ENCODE results near the gene QKI.

Gene QKI

DNA sequence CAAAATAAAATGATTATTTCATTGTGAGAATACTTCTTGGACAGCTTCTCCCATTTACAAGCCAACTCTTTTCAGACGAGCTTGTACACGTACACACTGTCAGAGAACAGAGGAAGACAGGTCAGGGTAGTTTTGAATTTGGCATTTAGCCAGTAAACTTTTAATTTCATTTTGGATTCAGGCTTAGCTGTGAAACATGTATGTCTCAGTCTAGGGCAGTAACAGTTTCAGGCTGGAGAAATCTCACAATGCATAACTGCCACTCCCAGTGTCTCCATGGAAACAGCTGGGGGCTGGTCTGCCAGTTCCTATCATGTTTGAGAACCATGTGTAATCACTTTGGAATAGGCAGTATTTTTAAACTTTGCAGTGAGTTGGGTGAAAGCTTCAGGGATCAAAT is 22.0 kb upstream of the QKI start:
- DNase-seq = no peak

DNA sequence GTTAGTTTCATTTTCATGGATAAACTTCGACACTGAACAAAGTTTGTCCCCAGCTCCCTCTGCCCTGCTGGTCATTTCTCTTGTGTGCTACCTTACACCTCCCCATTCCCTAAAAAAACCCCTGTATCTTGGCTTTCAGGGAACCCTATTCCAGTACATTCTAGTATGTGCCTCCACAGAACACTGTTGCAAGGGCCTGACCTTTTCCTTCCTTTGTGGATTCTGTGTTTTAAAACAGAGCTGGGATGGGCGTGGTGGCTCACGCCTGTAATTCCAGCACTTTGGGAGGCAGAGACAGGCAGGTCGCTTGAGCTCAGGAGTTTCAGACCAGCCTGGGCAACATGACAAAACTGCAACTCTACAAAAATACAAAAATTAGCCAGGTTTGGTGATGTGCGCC is 20.6 kb upstream of the QKI start:
- DNase-seq = no peak

DNA sequence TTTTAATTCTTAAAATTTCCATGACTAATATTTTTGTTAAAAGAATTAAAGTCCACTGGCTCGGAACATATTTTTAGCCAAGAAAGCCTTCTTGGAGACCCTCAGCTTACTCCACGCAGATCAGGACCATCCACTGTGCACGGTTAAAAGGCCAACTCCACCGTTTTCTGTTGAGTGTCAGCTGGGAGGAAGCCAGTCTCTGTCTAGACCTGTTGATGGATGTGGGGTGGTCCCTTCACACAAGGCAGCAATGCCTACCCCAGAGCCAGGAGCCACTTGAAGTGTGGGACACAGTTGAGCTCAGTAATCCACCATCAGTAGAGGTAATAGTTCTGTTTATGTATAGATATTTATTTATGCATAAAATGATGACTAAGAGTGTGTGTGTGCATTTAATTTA is 19.9 kb upstream of the QKI start:
- DNase-seq = no peak

DNA sequence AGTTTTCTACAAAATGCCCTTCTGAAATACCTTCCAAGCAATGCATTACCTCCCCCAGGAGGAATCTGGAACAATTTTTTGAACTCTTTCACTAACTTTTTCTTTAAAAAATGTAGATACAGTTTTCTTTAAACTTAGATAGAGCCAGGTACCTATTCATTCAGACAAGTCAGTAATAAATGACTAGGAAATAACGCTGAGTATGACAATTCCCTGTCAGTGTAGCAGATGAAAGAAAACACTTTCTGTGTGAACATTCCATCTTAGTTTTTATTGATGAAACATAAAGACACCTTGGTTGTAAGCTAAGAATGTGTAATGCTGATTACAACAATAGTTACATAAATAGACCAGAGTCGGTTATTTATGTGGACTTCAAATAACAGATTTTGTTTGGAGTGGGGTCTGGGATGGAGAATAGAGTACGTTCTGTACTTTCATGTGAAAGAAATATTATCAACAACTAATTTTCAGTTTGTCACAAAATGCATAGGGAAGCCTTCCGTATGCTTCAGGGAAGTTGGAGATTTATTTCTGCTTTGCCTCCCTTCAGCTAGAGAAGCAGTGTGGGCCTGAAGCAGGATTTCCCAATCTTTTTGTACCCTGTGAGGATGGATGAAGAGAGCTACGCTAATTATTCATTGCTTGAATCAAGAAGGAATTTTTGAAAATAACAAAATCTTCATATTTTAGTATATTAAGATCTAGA is 19.2 kb upstream of the QKI start:
- DNase-seq = no peak

DNA sequence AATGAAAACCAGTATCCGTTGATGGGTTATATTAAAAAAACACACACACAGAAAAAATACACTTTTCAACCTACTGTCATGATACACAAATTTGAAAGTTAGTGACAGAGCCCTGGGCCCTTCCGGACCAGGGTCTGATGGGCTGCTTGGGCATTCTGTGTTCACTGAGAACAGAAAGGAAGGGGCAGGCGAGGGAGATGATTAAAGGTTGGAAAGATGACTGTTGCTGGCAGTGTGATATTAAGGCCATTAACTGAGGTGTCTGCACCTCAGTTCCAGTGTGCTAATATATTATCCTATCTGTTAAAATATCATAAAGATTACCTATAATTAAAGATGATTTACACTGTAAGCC is 18.7 kb upstream of the QKI start:
- no peak for DNase-seq

- no peak for DNase-seq
Measured at GRCh38 chr6:163397326-163397725, 17.2 kb upstream of the QKI start.

DNA sequence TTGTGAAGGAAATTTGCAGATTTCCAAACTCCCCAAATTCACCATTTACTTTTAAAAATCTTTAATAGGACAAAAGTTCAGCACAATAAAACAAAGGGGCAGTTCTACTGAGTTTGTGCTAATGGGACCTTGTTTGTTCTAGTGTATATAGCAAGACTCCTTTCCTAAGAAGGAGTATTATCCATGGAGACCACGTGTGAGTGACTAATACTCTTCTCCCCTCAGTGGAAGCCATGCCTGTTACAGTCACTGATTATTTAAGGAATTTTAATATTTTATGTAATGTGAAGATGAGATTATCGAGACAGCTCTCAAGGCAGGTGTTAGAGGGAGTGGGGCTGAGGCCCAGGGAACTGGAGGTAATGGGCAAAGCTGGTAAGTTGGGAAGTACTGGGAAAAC is 16.4 kb upstream of the QKI start:
- no peak for DNase-seq

- no peak for DNase-seq
Measured at GRCh38 chr6:163398815-163399214, 15.7 kb upstream of the QKI start.

- no peak for DNase-seq
Measured at GRCh38 chr6:163400509-163400908, 14.0 kb upstream of the QKI start.

- DNase-seq = no peak
Measured at GRCh38 chr6:163401039-163401885, 13.3 kb upstream of the QKI start.

GRCh38 chr6:163402616-163403015 is 11.9 kb upstream of the QKI start:
- no peak for DNase-seq

- no peak for DNase-seq
Measured at GRCh38 chr6:163404825-163405265, 9.7 kb upstream of the QKI start.

DNA sequence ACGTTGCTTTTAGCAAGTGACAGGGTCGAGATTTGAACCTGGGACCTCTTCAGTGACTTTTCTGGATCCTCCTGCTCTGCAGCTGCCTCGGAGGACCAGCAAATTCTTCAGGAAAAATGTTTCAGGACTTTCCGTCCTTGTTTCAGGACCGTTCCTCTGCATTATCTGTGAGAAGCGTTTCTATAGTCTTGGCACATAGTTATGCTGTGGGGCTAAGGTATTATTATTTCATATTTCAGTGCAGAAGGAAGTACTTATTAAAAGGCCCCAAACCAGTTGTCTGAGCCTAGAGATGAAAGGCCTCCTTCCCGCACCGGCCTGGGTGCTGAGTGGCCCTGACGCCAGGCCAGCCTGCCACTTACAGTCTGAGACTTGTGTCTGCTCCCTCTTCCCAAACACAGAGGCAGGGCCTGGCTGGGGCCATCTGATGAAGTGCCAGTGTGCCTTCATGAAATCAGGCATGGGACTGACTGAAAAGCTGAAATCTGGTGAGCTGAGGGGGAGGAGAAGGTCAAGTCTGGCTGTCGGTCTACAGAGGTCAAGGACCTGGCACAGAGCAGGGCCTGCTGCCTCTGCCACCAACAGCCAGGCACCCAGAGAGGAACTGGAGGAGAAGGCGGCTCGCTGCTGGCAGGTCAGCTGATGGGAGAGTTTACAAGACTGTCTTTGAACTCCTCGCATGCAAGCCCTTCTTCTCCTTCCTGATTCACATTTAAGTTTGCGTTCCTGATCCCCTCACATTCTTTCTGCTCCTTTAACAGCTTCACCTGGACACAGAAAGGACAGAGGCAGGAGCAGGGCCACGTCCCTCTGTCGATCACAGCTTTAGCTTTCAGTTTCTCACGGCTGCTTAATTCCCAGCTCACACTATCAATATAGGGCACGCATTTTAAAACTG is 8.9 kb upstream of the QKI start:
- DNase-seq = peak; percentile 87

GRCh38 chr6:163406366-163406765 is 8.2 kb upstream of the QKI start:
- DNase-seq = no peak

DNA sequence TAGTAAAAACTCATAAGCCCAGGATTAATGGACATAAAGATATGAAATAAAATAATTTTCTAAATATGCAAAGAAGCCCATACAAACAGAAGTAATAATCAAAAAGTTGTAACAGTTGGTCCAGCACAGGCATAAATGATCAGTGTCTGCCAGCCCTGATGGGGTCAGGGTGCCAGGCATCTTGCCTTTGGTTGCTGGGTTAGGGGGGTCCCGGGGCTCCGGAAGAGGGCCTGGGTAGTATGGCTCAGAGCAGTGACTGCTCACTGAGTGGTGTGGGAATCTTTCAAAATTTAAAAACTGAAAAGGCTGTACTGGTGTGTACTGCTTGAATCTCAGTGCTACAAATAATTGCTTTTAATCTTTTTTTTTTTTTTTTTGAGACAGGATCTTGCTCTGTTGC is 7.7 kb upstream of the QKI start:
- no peak for DNase-seq

DNA sequence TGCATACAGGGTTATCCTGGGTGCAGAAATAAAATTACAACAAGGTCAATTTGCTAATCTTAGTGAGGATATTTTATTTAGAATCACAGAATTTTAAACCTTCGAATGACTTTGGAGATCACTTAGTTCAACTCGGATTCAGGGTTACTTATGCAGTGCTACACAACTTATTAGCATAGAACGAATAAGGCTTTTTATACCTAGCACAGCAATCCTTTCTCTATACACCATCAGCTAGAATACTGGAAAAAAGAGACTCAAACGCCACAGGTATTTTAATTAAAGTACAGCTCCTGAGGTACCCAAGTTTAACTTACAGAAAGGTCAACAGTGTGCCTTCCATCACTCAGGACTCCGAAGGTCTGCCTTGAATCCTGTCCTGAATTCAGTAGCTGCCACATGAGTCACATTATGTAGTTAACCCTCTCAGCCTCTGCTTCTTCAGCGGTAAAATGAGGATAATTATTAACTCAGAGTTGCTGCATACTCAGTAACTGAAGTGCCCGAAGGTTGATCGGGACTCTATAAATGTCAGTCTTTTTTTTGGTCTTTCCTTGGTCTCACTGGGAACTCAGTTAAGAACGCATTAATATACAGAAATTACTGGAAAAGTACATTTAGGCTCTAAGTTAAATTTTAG is 6.0 kb upstream of the QKI start:
- no peak for DNase-seq

DNA sequence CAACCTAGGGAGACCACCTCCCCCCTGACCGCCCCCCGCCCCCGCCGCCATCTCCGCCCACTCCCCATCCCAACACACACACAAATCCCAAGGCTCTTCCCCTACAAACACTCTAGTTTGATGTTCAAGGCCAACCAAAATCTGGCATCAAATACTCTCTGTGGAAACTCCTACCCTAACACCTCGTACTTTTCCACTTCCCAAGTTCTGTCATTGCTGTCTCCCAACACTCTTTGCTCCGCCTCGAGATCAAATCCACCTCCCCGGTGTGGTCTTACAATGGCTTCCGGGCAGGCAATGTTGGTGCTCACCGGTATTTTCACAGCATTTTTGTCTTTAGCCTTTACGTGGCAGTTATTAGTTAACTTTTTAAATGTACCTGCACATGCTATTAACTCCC is 4.8 kb upstream of the QKI start:
- DNase-seq = no peak

DNA sequence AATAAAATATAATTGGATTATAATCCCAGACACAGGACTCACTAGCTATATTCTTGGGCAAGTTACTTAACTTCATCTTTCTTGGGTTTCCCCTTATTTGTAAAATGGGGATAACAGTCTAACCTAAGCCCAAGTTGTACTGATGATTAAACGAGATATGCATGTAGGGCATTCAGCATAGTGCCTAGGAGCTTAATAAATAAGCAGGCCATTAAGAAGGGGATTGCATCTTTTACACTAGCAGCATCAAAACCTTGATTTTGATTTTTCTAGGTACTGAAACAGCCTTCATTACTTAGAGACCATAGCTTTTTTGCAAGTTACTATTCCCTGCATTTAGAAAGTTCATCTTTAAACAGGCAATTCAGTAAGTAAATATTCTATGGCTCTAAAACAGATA is 2.2 kb upstream of the QKI start:
- no peak for DNase-seq

DNA sequence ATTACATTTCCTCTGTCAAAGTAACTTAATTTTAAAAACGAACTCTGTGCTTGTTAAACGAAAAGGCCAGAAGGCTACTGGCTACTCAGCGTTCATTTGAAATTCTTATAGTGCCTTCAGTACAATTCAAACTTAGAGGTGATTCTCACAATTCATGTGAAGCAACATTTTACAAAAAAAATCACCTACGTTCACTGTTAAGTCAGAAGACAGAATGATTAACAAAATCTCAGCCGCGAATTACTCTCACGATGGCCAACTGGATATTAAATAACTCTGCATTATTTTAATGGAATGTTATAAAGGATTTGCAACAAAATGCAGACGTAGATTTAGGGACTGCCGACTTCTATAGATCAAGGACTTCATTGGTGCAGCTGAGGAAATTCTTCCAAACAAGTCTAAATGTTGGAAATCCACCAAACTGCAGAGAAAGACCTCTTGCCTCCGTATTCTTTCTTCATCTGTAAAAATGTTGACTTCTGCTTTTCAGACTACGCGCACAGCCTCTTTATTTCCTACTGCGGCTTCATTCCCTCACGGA is 1.6 kb upstream of the QKI start:
- no peak for DNase-seq

DNA sequence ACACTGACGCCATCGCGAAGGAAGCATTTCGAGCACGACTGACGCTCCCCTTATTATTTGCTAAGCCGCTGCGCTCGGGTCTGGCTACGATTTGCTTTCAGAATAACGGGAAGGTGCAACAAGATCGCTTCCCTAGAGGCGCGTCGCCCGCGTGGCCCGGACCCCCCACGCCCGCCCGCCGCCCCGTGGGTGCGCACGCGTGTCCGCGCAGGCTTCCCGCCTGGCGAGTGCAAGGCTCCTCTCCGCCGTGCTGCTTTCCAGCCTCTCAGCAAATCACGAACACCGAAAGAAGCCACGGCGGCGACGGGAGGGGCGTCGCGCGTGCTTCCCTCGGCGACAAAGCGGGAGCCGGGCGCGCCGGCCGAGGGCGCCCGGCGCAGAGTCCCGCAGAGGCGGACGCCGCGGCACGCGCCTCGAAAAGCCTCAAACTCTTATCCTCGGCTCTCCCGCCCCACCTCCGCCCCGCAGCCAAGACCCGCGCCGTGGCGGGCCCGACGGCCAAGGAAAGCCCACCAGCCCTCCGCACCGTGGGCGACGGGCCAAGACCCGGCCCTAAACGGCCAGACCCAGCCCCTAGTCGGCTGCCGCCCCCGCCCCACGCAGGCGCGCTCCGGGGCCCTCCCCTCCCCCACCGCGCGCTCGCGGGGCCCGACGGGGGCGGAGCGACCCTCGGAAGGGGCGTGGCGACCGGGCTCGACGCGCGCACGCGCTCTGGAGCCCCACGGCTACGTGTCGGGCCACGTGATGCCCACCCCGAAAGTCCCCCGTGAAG is 987 bp upstream of the QKI start:
- DNase-seq = peak; percentile 92

DNA sequence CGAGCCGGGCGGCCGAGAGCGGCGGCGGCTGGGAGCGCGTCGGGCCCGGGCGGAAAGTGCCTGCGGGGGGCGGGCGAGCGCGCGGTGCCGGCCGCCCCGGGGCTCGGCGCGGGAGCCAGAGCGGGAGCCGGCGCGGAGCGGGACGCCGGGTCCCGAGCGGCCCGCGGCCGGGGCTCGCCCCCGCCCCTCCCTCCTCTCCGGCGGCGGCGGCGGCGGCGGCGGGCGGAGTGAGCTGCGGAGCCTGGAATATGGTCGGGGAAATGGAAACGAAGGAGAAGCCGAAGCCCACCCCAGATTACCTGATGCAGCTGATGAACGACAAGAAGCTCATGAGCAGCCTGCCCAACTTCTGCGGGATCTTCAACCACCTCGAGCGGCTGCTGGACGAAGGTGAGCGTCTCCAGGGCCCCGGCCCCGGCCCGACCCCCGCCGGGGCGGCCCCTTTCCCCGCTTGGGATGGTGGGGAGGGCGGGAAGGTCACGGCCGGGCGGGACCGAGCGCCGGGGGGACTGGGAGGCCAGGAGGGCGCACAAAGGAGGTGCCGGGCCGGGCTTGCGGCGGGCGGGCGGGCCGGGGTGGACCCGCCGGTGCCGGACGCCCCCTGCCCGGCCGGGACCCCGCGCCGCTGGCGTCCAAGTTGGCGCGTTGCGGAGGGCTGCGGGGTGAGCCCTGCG is 565 bp downstream of the QKI start:
- no peak for DNase-seq
